Measurements from ENCODE around the gene SENP7.
"Not testable (repeated sequence)": the region's sequence is repeated elsewhere in the genome, so short reads cannot be mapped to it uniquely, and the experiment has no call there.

SENP7 gene

GRCh38 chr3:101458387-101458786 is 54.6 kb downstream of the SENP7 start:
- H3K4me1 ChIP-seq = no peaks in the 10 kb centered on the region
- H3K27ac ChIP-seq = no peak overlapping the region
- no peak overlapping the region for H3K4me3 ChIP-seq
- H3K36me3 ChIP-seq = peaks cover 31% of the 10 kb centered on the region
- H4K20me1 ChIP-seq = no peaks in the 10 kb centered on the region
- no peaks in the 10 kb centered on the region for H3K27me3 ChIP-seq
- TF ChIP-seq Cebpa-rat (IDR thresholded peaks at IDR 0.05) = no peak
- H3K9ac ChIP-seq = no peak overlapping the region
- no peak overlapping the region for H3K4me2 ChIP-seq
- no peaks in the 10 kb centered on the region for H3K9me3 ChIP-seq

DNA sequence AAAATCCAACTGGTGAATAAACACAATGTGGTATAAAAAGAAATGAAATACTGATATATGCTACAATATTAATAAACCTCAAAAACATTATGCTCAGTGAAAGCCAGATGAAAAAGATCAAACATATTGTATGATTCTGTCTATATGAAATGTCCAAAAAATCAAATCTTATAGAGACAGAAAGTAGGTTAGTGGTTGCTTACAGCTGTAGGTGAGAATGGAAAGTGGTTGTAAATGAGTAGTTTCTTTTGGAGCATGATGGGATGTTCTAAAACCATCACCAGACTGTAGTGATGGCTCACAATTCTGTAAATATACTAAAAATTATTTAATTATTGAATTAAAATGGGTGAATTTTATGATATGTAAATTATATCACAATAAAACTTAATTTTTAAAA is 58.4 kb downstream of the SENP7 start:
- Histone ChIP-seq H4K20me1 (no peaks in the 10 kb centered on the region), H3K4me2 (no peak overlapping the region), H3K27ac (no peak overlapping the region), H3K36me3 (peaks cover 20% of the 10 kb centered on the region), H3K9me3 (no peaks in the 10 kb centered on the region), H3K9ac (no peak overlapping the region), H3K4me1 (no peaks in the 10 kb centered on the region), H3K4me3 (no peak overlapping the region), H3K27me3 (no peaks in the 10 kb centered on the region)
- no peak for TF ChIP-seq Cebpa-rat (IDR thresholded peaks at IDR 0.05)

GRCh38 chr3:101453961-101454360 is 59.1 kb downstream of the SENP7 start:
- no peak overlapping the region for H3K4me2 ChIP-seq
- H3K27ac ChIP-seq = no peak overlapping the region
- peaks cover 20% of the 10 kb centered on the region for H3K36me3 ChIP-seq
- H3K4me1 ChIP-seq = no peaks in the 10 kb centered on the region
- no peak for TF ChIP-seq Cebpa-rat (IDR thresholded peaks at IDR 0.05)
- H3K27me3 ChIP-seq = no peaks in the 10 kb centered on the region
- H4K20me1 ChIP-seq = no peaks in the 10 kb centered on the region
- no peaks in the 10 kb centered on the region for H3K9me3 ChIP-seq
- no peak overlapping the region for H3K9ac ChIP-seq
- H3K4me3 ChIP-seq = no peak overlapping the region

DNA sequence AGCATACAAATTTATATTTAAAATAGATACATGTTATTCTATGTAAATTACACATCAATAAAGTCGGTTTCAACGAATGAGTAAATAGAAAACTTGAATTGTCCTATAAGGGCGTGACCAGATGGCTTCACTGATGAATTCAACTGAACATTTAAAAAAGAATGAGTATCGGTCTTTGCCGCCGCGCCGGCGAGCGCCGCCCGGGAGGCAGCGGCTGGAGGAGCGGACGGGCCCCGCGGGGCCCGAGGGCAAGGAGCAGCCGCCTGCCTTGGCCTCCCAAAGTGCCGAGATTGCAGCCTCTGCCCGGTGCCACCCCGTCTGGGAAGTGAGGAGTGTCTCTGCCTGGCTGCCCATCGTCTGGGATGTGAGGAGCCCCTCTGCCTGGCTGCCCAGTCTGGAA is 74.4 kb downstream of the SENP7 start:
- not testable (repeated sequence) for H3K4me1 ChIP-seq, H3K9ac ChIP-seq, H3K27ac ChIP-seq, H3K4me2 ChIP-seq, H4K20me1 ChIP-seq, H3K27me3 ChIP-seq, H3K4me3 ChIP-seq
- peaks cover 17% of the 10 kb centered on the region for H3K36me3 ChIP-seq
- peaks cover 42% of the 10 kb centered on the region for H3K9me3 ChIP-seq

DNA sequence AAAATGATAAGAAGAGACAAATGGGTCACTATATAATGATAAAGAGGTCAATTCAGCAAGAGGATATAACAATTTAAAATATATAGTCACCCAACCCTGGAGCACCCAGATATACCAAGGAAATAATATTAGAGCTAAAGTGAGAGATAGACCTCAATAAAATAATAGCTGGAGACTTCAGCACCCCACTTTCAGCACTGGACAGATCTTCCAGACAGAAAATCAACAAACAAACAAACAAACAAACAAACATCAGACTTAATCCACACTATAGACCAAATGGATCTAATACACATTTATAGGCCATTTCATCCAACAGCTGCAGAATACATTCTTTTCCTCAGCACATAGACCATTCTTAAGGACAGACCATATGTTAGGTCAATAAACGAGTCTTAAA is 79.4 kb downstream of the SENP7 start:
- no peak overlapping the region for H3K9ac ChIP-seq
- no peaks in the 10 kb centered on the region for H3K27me3 ChIP-seq
- H3K36me3 ChIP-seq = 0 out of 2 replicates have a peak, but pooled peaks cover 10% of the 10 kb centered on the region
- peaks cover 39% of the 10 kb centered on the region for H3K9me3 ChIP-seq
- H4K20me1 ChIP-seq = peaks cover 5% of the 10 kb centered on the region; the same call in 1 of the 2 replicates
- TF ChIP-seq Cebpa-rat (IDR thresholded peaks at IDR 0.05) = no peak
- no peaks in the 10 kb centered on the region for H3K4me1 ChIP-seq
- no peak overlapping the region for H3K27ac ChIP-seq
- H3K4me2 ChIP-seq = no peak overlapping the region
- H3K4me3 ChIP-seq = no peak overlapping the region

GRCh38 chr3:101423984-101424888 is 88.8 kb downstream of the SENP7 start:
- H3K9ac ChIP-seq = no peak overlapping the region

DNA sequence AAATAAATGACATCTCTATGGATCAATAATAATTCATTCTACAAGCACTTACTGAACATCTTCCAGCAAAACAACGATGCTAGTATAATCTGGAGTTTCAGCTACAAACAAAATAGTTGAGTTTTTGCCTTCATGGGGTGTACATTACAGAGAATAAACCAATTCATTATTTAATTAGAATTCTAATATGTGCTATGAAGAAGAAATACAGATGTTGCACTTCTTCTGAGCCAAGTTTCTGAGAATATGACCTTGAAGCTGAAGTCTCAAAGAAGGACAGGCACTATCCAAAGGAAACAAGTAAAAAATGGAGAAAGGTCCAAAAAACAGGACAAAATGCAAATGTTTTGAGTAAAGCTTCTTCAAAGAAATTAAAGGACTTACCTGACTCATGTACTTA is 94.2 kb downstream of the SENP7 start:
- no peak overlapping the region for H3K4me2 ChIP-seq
- H3K27ac ChIP-seq = no peak overlapping the region
- H4K20me1 ChIP-seq = peaks cover 8% of the 10 kb centered on the region; the same call in 1 of the 2 replicates
- peaks cover 12% of the 10 kb centered on the region for H3K9me3 ChIP-seq
- H3K4me3 ChIP-seq = no peak overlapping the region
- no peak overlapping the region for H3K9ac ChIP-seq
- H3K4me1 ChIP-seq = peaks cover 6% of the 10 kb centered on the region; the same call in 1 of the 2 replicates
- TF ChIP-seq Cebpa-rat (IDR thresholded peaks at IDR 0.05) = no peak
- peaks cover 14% of the 10 kb centered on the region for H3K36me3 ChIP-seq
- H3K27me3 ChIP-seq = no peaks in the 10 kb centered on the region

More at GRCh38 chr3:101423984-101424888, 88.8 kb downstream of the SENP7 start:
- Histone ChIP-seq H3K4me3 (no peak overlapping the region), H3K36me3 (peaks cover 6% of the 10 kb centered on the region; the same call in 1 of the 2 replicates), H4K20me1 (peaks cover 20% of the 10 kb centered on the region; the same call in 1 of the 2 replicates), H3K27ac (no peak overlapping the region), H3K27me3 (no peaks in the 10 kb centered on the region), H3K9me3 (peaks cover 31% of the 10 kb centered on the region), H3K4me1 (peaks cover 6% of the 10 kb centered on the region; the same call in 1 of the 2 replicates), H3K4me2 (no peak overlapping the region)
- TF ChIP-seq Cebpa-rat (IDR thresholded peaks at IDR 0.05) = no peak

DNA sequence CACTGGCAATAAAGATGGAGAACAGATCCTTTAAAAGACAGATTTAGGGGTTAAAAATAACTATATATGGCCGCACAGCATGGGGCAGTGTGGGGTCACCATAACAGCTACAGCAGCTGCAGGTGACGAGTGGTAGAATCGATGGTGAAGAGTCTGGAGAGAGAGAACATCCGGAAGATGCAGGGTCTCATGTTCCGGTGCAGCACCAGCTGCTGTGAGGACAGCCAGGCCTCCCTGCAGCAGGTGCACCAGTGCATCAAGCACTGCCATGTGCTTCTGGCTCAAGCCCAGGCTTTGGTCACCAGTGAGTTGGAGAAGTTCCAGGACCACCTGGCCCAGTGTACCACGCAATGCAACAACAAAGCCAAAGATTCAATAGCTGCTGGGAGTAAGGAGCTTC is 98.9 kb downstream of the SENP7 start:
- H3K27me3 ChIP-seq = no peaks in the 10 kb centered on the region
- no peak overlapping the region for H3K4me2 ChIP-seq
- no peaks in the 10 kb centered on the region; the same call in 1 of the 2 replicates for H4K20me1 ChIP-seq
- no peak for TF ChIP-seq Cebpa-rat (IDR thresholded peaks at IDR 0.05)
- no peak overlapping the region for H3K27ac ChIP-seq
- H3K9ac ChIP-seq = no peak overlapping the region
- H3K36me3 ChIP-seq = peaks cover 22% of the 10 kb centered on the region
- H3K4me3 ChIP-seq = no peak overlapping the region
- no peaks in the 10 kb centered on the region for H3K9me3 ChIP-seq
- no peaks in the 10 kb centered on the region for H3K4me1 ChIP-seq

DNA sequence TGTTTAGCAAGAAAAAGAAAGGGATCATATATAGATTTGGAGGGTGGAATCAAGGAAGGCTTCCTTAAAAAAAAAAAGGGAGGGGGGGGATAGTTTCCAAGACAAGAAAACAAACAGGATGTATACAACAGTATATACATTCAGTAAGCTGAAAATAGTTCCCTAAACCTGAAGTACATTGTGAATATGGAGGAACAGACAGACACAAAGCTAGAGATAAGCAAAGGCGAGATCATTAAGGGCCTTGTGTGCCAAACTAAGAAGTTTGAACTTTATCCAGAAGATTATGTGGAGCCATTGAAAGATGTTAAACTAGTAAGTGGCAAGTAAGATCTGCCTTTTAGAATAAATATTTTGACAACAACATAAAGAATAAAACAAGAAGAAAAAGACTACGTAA is 99.4 kb downstream of the SENP7 start:
- no peaks in the 10 kb centered on the region for H4K20me1 ChIP-seq
- no peaks in the 10 kb centered on the region for H3K27me3 ChIP-seq
- peaks cover 5% of the 10 kb centered on the region; the same call in 1 of the 2 replicates for H3K9me3 ChIP-seq
- H3K4me3 ChIP-seq = no peak overlapping the region
- H3K4me1 ChIP-seq = no peaks in the 10 kb centered on the region
- no peak overlapping the region for H3K4me2 ChIP-seq
- peaks cover 22% of the 10 kb centered on the region for H3K36me3 ChIP-seq
- H3K9ac ChIP-seq = no peak overlapping the region
- H3K27ac ChIP-seq = no peak overlapping the region
- no peak for TF ChIP-seq Cebpa-rat (IDR thresholded peaks at IDR 0.05)

GRCh38 chr3:101391413-101391950 is 121.5 kb downstream of the SENP7 start:
- peaks cover 51% of the 10 kb centered on the region for H3K9me3 ChIP-seq
- H3K36me3 ChIP-seq = peaks cover 37% of the 10 kb centered on the region
- H4K20me1 ChIP-seq = no peaks in the 10 kb centered on the region
- H3K27ac ChIP-seq = no peak overlapping the region
- no peak for TF ChIP-seq Cebpa-rat (IDR thresholded peaks at IDR 0.05)
- H3K9ac ChIP-seq = no peak overlapping the region
- H3K4me1 ChIP-seq = peaks cover 9% of the 10 kb centered on the region
- H3K27me3 ChIP-seq = no peaks in the 10 kb centered on the region
- H3K4me2 ChIP-seq = no peak overlapping the region
- no peak overlapping the region for H3K4me3 ChIP-seq

All from BLaER1 (cell line).